Mesenchymal stem cell (in vitro differentiated cells and primary cell): ENCODE measurements around the gene POLR3H.

Experiments used
- DNase-seq: peaks from one replicate; pipeline ENCODE4 v3.0.0-alpha.2; 2013
- H2AFZ ChIP-seq: one replicate; pipeline ENCODE4 v1.6.1; 2013; ENCODE audit warnings: low read depth, mild to moderate bottlenecking, control low read depth, inconsistent platforms, low read length, moderate library complexity
- H2AK5ac ChIP-seq: 2 replicates; pipeline ENCODE4 v1.6.1; 2013; ENCODE audit warnings: low read length, moderate library complexity, mild to moderate bottlenecking, inconsistent platforms; ENCODE audit not compliant: severe bottlenecking
- H2BK120ac ChIP-seq: one replicate; pipeline ENCODE4 v1.6.1; 2013; ENCODE audit warnings: low read depth, mild to moderate bottlenecking, inconsistent platforms, low read length, moderate library complexity
- H2BK12ac ChIP-seq, 2 experiments: one replicate each; pipeline ENCODE4 v1.6.1; 2013; ENCODE audit warnings: inconsistent platforms in 2 of 2, low read length in 2 of 2, mild to moderate bottlenecking in 2 of 2, moderate library complexity in 2 of 2, control low read depth in 1 of 2
- H2BK15ac ChIP-seq: one replicate; pipeline ENCODE4 v1.6.1; 2013; ENCODE audit warnings: mild to moderate bottlenecking, low read depth, inconsistent platforms; ENCODE audit not compliant: poor library complexity, severe bottlenecking
- H2BK5ac ChIP-seq: 2 replicates; pipeline ENCODE4 v1.6.1; 2013; ENCODE audit warnings: low read depth, mild to moderate bottlenecking, low read length, control low read depth, inconsistent platforms; ENCODE audit not compliant: poor library complexity, severe bottlenecking
- H3K14ac ChIP-seq, 2 experiments: one replicate each; pipeline ENCODE4 v1.6.1; 2013; ENCODE audit warnings: inconsistent platforms in 2 of 2, low read length in 2 of 2, control low read depth in 1 of 2, mild to moderate bottlenecking in 1 of 2, moderate library complexity in 1 of 2
- H3K18ac ChIP-seq, 2 experiments: one replicate each; pipeline ENCODE4 v1.6.1; 2013; ENCODE audit warnings: inconsistent platforms in 2 of 2, low read length in 2 of 2, control low read depth in 1 of 2, low read depth in 1 of 2, mild to moderate bottlenecking in 1 of 2
- H3K23ac ChIP-seq, 2 experiments: one replicate each; pipeline ENCODE4 v1.6.1; 2013; ENCODE audit warnings: inconsistent platforms in 2 of 2, low read length in 2 of 2, mild to moderate bottlenecking in 2 of 2, moderate library complexity in 2 of 2, control low read depth in 1 of 2
- H3K27ac ChIP-seq: 2 replicates; pipeline ENCODE4 v1.5.1; 2013; ENCODE audit warnings: mild to moderate bottlenecking, moderate library complexity, low read length, control low read depth, inconsistent platforms; ENCODE audit not compliant: poor library complexity, severe bottlenecking
- H3K27me3 ChIP-seq, 2 experiments: 2 replicates each; pipeline versions ENCODE4 v1.6.1 to v1.7.0; 2013; ENCODE audit warnings: low read length in 2 of 2, mild to moderate bottlenecking in 2 of 2, moderate library complexity in 2 of 2, control low read depth in 1 of 2, inconsistent platforms in 1 of 2; ENCODE audit not compliant: control insufficient read depth in 1 of 2, insufficient read depth in 1 of 2
- H3K36me3 ChIP-seq, 2 experiments: 2 replicates each; pipeline versions ENCODE4 v1.6.1 to v1.7.0; 2013; ENCODE audit warnings: low read length in 2 of 2, control low read depth in 1 of 2, inconsistent platforms in 1 of 2, low read depth in 1 of 2, mild to moderate bottlenecking in 1 of 2; ENCODE audit not compliant: insufficient read depth in 2 of 2, control insufficient read depth in 1 of 2
- H3K4ac ChIP-seq, 2 experiments: one replicate each; pipeline ENCODE4 v1.6.1; 2013; ENCODE audit warnings: inconsistent platforms in 2 of 2, low read length in 2 of 2, mild to moderate bottlenecking in 2 of 2, moderate library complexity in 2 of 2, control low read depth in 1 of 2, low read depth in 1 of 2
- H3K4me1 ChIP-seq: 2 replicates; pipeline ENCODE4 v1.6.1; 2013; ENCODE audit warnings: low read depth, low read length, control low read depth; ENCODE audit not compliant: control insufficient read depth, insufficient read depth
- H3K4me2 ChIP-seq: 2 replicates; pipeline ENCODE4 v1.6.1; 2013; ENCODE audit warnings: low read length, mild to moderate bottlenecking, inconsistent platforms; ENCODE audit not compliant: poor library complexity, severe bottlenecking
- H3K4me3 ChIP-seq, 2 experiments: 2 replicates each; pipeline versions ENCODE4 v1.5.1 to v1.7.0; 2013; ENCODE audit warnings: low read length in 2 of 2, mild to moderate bottlenecking in 2 of 2, control low read depth in 1 of 2, low read depth in 1 of 2; ENCODE audit not compliant: insufficient read depth in 1 of 2
- H3K79me1 ChIP-seq: replicated peaks from 2 replicates; pipeline ENCODE4 v1.6.1; 2013; ENCODE audit warnings: mild to moderate bottlenecking, control low read depth, low read length, inconsistent platforms; ENCODE audit not compliant: poor library complexity, severe bottlenecking
- H3K9ac ChIP-seq: 2 replicates; pipeline ENCODE4 v1.7.0; 2013; ENCODE audit warnings: mild to moderate bottlenecking, low read length, moderate library complexity
- H3K9me3 ChIP-seq: 2 replicates; pipeline ENCODE4 v1.7.0; 2013; ENCODE audit warnings: mild to moderate bottlenecking, low read length; ENCODE audit not compliant: control insufficient read depth
- H4K8ac ChIP-seq: one replicate; pipeline ENCODE4 v1.6.1; 2013; ENCODE audit warnings: inconsistent platforms, mild to moderate bottlenecking, low read length, moderate library complexity
- H4K91ac ChIP-seq: one replicate; pipeline ENCODE4 v1.6.1; 2013; ENCODE audit warnings: mild to moderate bottlenecking, low read length, inconsistent platforms
- WGBS: methylation state at CpG from one replicate; pipeline ENCODE4 v1.1.7; 2013; ENCODE audit warnings: mixed read lengths; 5-methylcytosine and 5-hydroxymethylcytosine counted together

POLR3H gene

GRCh38 chr22:41562461-41562860, 18.2 kb upstream of the POLR3H start:
- Histone ChIP-seq H3K4me1 (peaks cover 53% of the 10 kb centered on the region), H3K27ac (peak overlapping the region; percentile 71), H3K79me1 (no peaks in the 10 kb centered on the region), H3K9ac (no peak overlapping the region), H2BK120ac (peak overlapping the region; percentile 74), H2BK12ac (peak overlapping the region; percentile 79 to 94), H2AK5ac (peak overlapping the region; percentile 84), H2BK15ac (peak overlapping the region; percentile 55), H2BK5ac (peak overlapping the region; percentile 63), H3K36me3 (no peaks in the 10 kb centered on the region), H3K4me3 (no peak overlapping the region), H3K14ac (no peak overlapping the region), H4K91ac (peak overlapping the region; percentile 48), H3K4me2 (peak overlapping the region; percentile 59), H3K9me3 (no peaks in the 10 kb centered on the region), H3K27me3 (no peaks in the 10 kb centered on the region), H2AFZ (no peak overlapping the region), H3K18ac (peak overlapping the region; percentile 63 to 92), H3K4ac (peak overlapping the region; percentile 54 to 76), H3K23ac (no peak overlapping the region), H4K8ac (peak overlapping the region; percentile 76)
- WGBS, result 81% methylated on average over 4 of the region's 4 CpGs
- DNase-seq, result no peak

- WGBS, result 90% methylated on average over 5 of the region's 5 CpGs
- no peaks in the 10 kb centered on the region for H3K36me3 ChIP-seq
- H3K79me1 ChIP-seq, result no peaks in the 10 kb centered on the region
- no peaks in the 10 kb centered on the region for H3K27me3 ChIP-seq
- H3K9me3 ChIP-seq, result no peaks in the 10 kb centered on the region
- no peak overlapping the region for H2AFZ ChIP-seq
- H4K91ac ChIP-seq, result peak overlapping the region; percentile 43
- peaks cover 58% of the 10 kb centered on the region for H3K4me1 ChIP-seq
- H2BK15ac ChIP-seq, result no peak overlapping the region
- no peak overlapping the region for H3K9ac ChIP-seq
- H4K8ac ChIP-seq, result no peak overlapping the region
- H3K23ac ChIP-seq, result no peak overlapping the region
- no peak overlapping the region for H3K14ac ChIP-seq
- H3K4me2 ChIP-seq, result peak overlapping the region; percentile 74
- H2BK12ac ChIP-seq, result peak overlapping the region in 1 of 2 experiments; percentile 59
- H2BK5ac ChIP-seq, result no peak overlapping the region
- DNase-seq, result no peak
- H2BK120ac ChIP-seq, result no peak overlapping the region
- H3K4ac ChIP-seq, result peak overlapping the region in 1 of 2 experiments; percentile 65
- H3K27ac ChIP-seq, result peak overlapping the region; percentile 8
- H3K4me3 ChIP-seq, result no peak overlapping the region
- H3K18ac ChIP-seq, result peak overlapping the region in 1 of 2 experiments; percentile 69
- H2AK5ac ChIP-seq, result peak overlapping the region; percentile 13
Observed at GRCh38 chr22:41561788-41562187, 17.5 kb upstream of the POLR3H start.

DNA sequence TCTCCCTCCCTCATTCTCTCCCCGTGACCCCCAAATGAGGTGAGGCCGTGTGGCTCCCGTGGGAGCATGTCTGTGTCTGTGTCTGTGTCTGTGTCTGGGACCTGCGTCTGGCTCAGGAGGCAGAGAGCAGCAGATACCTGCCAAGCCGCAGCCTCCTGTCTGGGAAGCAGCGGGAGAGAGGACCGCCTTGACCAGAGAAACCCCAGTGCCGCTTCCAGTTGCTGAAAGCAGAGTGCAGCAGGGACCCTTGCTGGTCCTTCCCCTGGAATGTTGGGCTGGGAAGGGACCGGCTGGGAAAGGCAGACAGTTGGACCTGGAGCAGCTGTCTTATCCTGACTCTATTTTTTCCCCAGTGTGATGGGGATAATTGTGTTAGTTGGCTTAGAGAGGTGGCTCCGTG, 17.1 kb upstream of the POLR3H start:
- H3K23ac ChIP-seq, result no peak overlapping the region
- WGBS, result 56% methylated on average over 9 of the region's 10 CpGs
- no peak overlapping the region for H2BK5ac ChIP-seq
- no peak overlapping the region for H2BK120ac ChIP-seq
- H2AK5ac ChIP-seq, result peak overlapping the region; percentile 13
- no peaks in the 10 kb centered on the region for H3K79me1 ChIP-seq
- peak overlapping the region; percentile 30 to 59 for H2BK12ac ChIP-seq
- H3K4me2 ChIP-seq, result peak overlapping the region; percentile 74
- no peaks in the 10 kb centered on the region for H3K36me3 ChIP-seq
- peak overlapping the region; percentile 29 for H4K91ac ChIP-seq
- peak overlapping the region in 1 of 2 experiments; percentile 65 for H3K4ac ChIP-seq
- H3K9me3 ChIP-seq, result no peaks in the 10 kb centered on the region
- no peak overlapping the region for H4K8ac ChIP-seq
- no peaks in the 10 kb centered on the region for H3K27me3 ChIP-seq
- H3K4me1 ChIP-seq, result peaks cover 58% of the 10 kb centered on the region
- H2AFZ ChIP-seq, result peak overlapping the region; percentile 32
- H3K4me3 ChIP-seq, result peak overlapping the region; percentile 49 to 61
- H3K18ac ChIP-seq, result peak overlapping the region in 1 of 2 experiments; percentile 34
- H3K27ac ChIP-seq, result peak overlapping the region; percentile 8
- H3K9ac ChIP-seq, result peak overlapping the region; percentile 50
- DNase-seq, result no peak
- H2BK15ac ChIP-seq, result no peak overlapping the region
- H3K14ac ChIP-seq, result peak overlapping the region in 1 of 2 experiments; percentile 36

DNA sequence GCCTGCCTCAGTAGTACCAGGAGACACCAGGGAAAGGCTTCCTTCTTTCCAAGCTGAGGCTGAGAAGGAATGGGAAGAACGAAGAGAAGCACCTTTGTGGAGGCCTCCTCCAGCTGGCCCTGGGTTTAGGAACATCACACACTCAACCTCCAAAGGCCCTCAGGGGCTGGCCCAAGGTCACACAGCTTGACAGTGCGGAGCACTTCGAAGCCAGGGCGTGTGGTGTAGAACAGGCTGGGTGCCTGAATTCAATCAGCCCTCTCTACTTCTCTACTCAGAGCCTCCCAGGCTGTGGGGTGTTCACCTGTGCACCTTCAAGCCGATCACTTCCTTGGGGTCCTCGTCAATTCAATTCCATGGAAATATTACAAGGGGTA, 15.8 kb upstream of the POLR3H start:
- Histone ChIP-seq H3K27ac (no peak overlapping the region), H3K79me1 (no peaks in the 10 kb centered on the region), H3K14ac (no peak overlapping the region), H3K4ac (no peak overlapping the region), H3K4me2 (peak overlapping the region; percentile 74), H2BK5ac (no peak overlapping the region), H3K18ac (no peak overlapping the region), H3K23ac (no peak overlapping the region), H2AK5ac (peak overlapping the region; percentile 46), H3K4me3 (no peak overlapping the region), H2BK120ac (no peak overlapping the region), H2BK12ac (no peak overlapping the region), H4K8ac (no peak overlapping the region), H3K27me3 (no peaks in the 10 kb centered on the region), H3K9ac (no peak overlapping the region), H2AFZ (no peak overlapping the region), H3K36me3 (no peaks in the 10 kb centered on the region), H3K4me1 (peaks cover 54% of the 10 kb centered on the region), H3K9me3 (no peaks in the 10 kb centered on the region), H2BK15ac (no peak overlapping the region), H4K91ac (no peak overlapping the region)
- WGBS, result 75% methylated on average over 6 of the region's 6 CpGs
- no peak for DNase-seq
